Esophagus (tissue), 2 donors: ENCODE measurements around the gene RASGRP1. TPM values are rescaled to one million over a fixed set of nuclear protein-coding genes. Genes with fewer than 3 reads are reported as not detected.

Experiments used
- H3K27ac ChIP-seq, 2 donors: one replicate each; pipeline ENCODE4 v1.5.1; 2013; ENCODE audit warnings: low read depth in 2 of 2, mild to moderate bottlenecking in 2 of 2, inconsistent platforms in 1 of 2, low read length in 1 of 2, moderate library complexity in 1 of 2
- H3K27me3 ChIP-seq, 2 donors: one replicate each; pipeline ENCODE4 v1.6.1; 2013; ENCODE audit warnings: low read length in 2 of 2, control low read depth in 1 of 2, mild to moderate bottlenecking in 1 of 2; ENCODE audit not compliant: insufficient read depth in 2 of 2, control insufficient read depth in 1 of 2
- H3K36me3 ChIP-seq, 2 donors: one replicate each; pipeline ENCODE4 v1.6.1; 2013; ENCODE audit warnings: low read length in 1 of 2; ENCODE audit not compliant: control insufficient read depth in 2 of 2, insufficient read depth in 2 of 2
- H3K4me1 ChIP-seq, 2 donors: one replicate each; pipeline ENCODE4 v1.6.1; 2013; ENCODE audit warnings: low read length in 1 of 2; ENCODE audit not compliant: control insufficient read depth in 2 of 2, insufficient read depth in 2 of 2
- H3K4me3 ChIP-seq, 2 donors: one replicate each; pipeline ENCODE4 v1.5.1; 2013; ENCODE audit warnings: low read length in 2 of 2, mild to moderate bottlenecking in 2 of 2, low read depth in 1 of 2, moderate library complexity in 1 of 2
- H3K9me3 ChIP-seq, 2 donors: one replicate each; pipeline ENCODE4 v1.6.1; 2013; ENCODE audit warnings: mild to moderate bottlenecking in 2 of 2, low read depth in 1 of 2, low read length in 1 of 2, moderate library complexity in 1 of 2; ENCODE audit not compliant: control insufficient read depth in 2 of 2, insufficient read depth in 1 of 2
- WGBS, 2 donors: extraction: QIAGEN DNeasy Blood & Tissue Kit; methylation state at CpG; one replicate each; pipeline ENCODE4 v1.1.7; 2013; 5-methylcytosine and 5-hydroxymethylcytosine counted together
- polyA plus RNA-seq, 2 donors: library from polyadenylated mRNA; stranded (reverse); fragments of 200-250 nt; gene quantifications; one replicate each; pipeline ENCODE4 v1.2.3, GENCODE V29; 2013
- donor health status: healthy with polysubstance abuse.
- donor health status: Bipolar disorder and iron deficiency.

RASGRP1 gene
- polyA plus RNA-seq, 2 donors = 2.5 to 4.0 TPM

GRCh38 chr15:38479266-38479665 is 85.3 kb downstream of the RASGRP1 start:
- no peak overlapping the region for H3K27ac ChIP-seq
- H3K4me3 ChIP-seq = no peak overlapping the region
- H3K36me3 ChIP-seq = peaks cover 5 to 8% of the 10 kb centered on the region in 2 donors
- H3K27me3 ChIP-seq = no peaks in the 10 kb centered on the region
- H3K4me1 ChIP-seq = no peaks in the 10 kb centered on the region
- H3K9me3 ChIP-seq = no peaks in the 10 kb centered on the region

- 82 to 87% methylated on average over 4 of the region's 4 CpGs for WGBS, 2 donors
- Histone ChIP-seq H3K27me3 (no peaks in the 10 kb centered on the region), H3K36me3 (peaks cover 5 to 8% of the 10 kb centered on the region in 2 donors), H3K27ac (no peak overlapping the region), H3K9me3 (no peaks in the 10 kb centered on the region), H3K4me3 (no peak overlapping the region), H3K4me1 (no peaks in the 10 kb centered on the region)
Observed at GRCh38 chr15:38477637-38478036, 87.0 kb downstream of the RASGRP1 start.

GRCh38 chr15:38476120-38476519 is 88.5 kb downstream of the RASGRP1 start:
- Histone ChIP-seq H3K4me1 (no peaks in the 10 kb centered on the region), H3K27ac (no peak overlapping the region), H3K4me3 (no peak overlapping the region), H3K9me3 (no peaks in the 10 kb centered on the region), H3K27me3 (no peaks in the 10 kb centered on the region), H3K36me3 (peaks cover 5 to 6% of the 10 kb centered on the region in 2 donors)
- 93 to 100% methylated on average over 1 of the region's 1 CpG for WGBS, 2 donors

DNA sequence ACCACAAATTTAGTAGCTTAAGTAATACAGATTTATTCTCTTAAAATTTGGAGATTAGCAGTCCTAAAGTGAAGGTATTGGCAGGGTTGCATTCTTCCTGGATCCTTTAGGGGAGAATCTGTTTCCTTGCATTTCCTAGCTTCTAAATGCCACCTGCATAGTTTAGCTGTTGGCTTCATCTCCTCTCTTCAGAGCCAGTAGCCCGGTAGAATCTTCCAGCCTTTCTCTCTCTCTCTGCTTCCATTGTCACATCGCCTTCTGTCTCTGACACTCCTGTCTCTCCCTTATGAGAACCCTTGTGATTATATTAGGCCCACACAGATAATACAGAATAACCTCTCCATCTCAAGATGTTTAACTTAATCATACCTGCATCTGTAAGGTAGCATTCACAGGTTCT is 89.3 kb downstream of the RASGRP1 start:
- peaks cover 5 to 6% of the 10 kb centered on the region in 2 donors for H3K36me3 ChIP-seq
- 89 to 93% methylated on average over 2 of the region's 2 CpGs for WGBS, 2 donors

GRCh38 chr15:38474155-38474757 is 90.4 kb downstream of the RASGRP1 start:
- Histone ChIP-seq H3K4me1 (no peaks in the 10 kb centered on the region), H3K27me3 (no peaks in the 10 kb centered on the region), H3K4me3 (no peak overlapping the region), H3K27ac (no peak overlapping the region), H3K9me3 (no peaks in the 10 kb centered on the region), H3K36me3 (peaks cover 5 to 6% of the 10 kb centered on the region in 2 donors)
- WGBS, 2 donors = 45 to 54% methylated on average over 4 of the region's 4 CpGs

More for the DNA sequence above, 89.3 kb downstream of the RASGRP1 start:
- Histone ChIP-seq H3K27me3 (no peaks in the 10 kb centered on the region), H3K9me3 (no peaks in the 10 kb centered on the region), H3K4me3 (no peak overlapping the region), H3K27ac (no peak overlapping the region), H3K4me1 (no peaks in the 10 kb centered on the region)

GRCh38 chr15:38471974-38472373 is 92.6 kb downstream of the RASGRP1 start:
- Histone ChIP-seq H3K9me3 (no peaks in the 10 kb centered on the region), H3K27me3 (no peaks in the 10 kb centered on the region), H3K4me3 (no peak overlapping the region), H3K36me3 (peaks cover 3 to 6% of the 10 kb centered on the region in 2 donors), H3K4me1 (no peaks in the 10 kb centered on the region), H3K27ac (no peak overlapping the region)
- WGBS, 2 donors = 93 to 95% methylated on average over 2 of the region's 2 CpGs

DNA sequence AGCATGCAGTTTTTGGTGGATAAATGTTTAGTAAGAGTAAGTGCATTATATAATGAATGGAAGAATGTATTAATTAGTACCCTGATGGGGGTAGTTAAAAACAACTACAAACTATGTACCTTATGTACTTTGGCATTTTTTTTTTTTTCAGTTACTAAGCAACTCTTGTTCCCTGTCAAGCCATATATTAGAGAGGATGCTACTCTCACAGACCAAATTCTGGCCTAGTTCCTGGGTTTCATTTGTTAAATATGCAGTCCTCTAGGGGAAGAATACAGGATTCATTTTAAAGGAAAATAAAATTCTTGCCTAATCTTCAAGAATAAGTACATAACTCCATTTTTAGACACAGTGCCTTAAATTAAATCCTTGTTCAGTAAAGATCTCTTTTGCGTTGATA is 93.8 kb downstream of the RASGRP1 start:
- 95 to 98% methylated on average over 1 of the region's 1 CpG for WGBS, 2 donors

DNA sequence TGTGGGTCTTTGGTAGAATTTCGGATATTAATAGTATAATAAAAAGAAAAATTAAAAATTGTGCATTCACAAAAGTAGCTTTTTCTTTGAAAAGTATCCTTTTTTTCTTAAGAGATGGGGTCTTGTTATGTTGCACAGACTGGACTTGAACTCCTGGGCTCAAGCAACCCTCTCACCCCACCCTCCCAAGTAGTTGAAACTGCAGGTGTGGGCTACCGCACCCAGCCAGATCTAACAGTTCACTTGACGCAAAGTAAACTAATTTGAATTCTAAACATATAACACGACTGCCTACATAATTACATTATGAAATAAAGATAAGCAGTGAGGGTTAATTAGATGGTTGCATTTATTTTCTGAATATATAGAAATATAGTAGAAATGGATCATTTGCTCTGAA is 99.9 kb downstream of the RASGRP1 start:
- WGBS, 2 donors = 76 to 83% methylated on average over 4 of the region's 4 CpGs
- Histone ChIP-seq H3K27me3 (no peaks in the 10 kb centered on the region), H3K27ac (no peak overlapping the region), H3K4me3 (no peak overlapping the region), H3K9me3 (no peaks in the 10 kb centered on the region), H3K36me3 (peaks cover 0 to 2% of the 10 kb centered on the region in 2 donors), H3K4me1 (no peaks in the 10 kb centered on the region)

More for the DNA sequence above, 93.8 kb downstream of the RASGRP1 start:
- no peak overlapping the region for H3K27ac ChIP-seq
- peaks cover 3 to 5% of the 10 kb centered on the region in 2 donors for H3K36me3 ChIP-seq
- H3K9me3 ChIP-seq = no peaks in the 10 kb centered on the region
- H3K4me3 ChIP-seq = no peak overlapping the region
- no peaks in the 10 kb centered on the region for H3K4me1 ChIP-seq
- H3K27me3 ChIP-seq = no peaks in the 10 kb centered on the region

DNA sequence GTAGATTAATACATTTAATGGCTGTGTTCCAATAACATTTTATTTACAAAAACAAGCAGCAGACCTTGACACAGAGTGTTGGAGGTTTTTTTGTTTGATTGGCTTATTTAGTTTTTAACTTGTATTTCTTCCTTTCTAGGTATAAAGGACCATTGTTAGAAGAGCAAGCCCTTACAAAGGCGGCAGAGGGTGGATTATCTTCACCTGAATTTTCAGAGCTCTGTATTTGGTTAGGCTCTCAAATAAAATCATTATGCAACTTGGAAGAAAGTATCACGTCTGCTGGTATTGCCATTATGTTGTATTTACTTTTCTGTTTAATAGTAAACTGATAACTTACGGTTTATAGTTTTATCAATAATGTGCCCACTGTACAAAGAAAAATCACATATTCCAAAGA is 100.7 kb downstream of the RASGRP1 start:
- no peak overlapping the region for H3K27ac ChIP-seq
- H3K4me1 ChIP-seq = peaks cover 0 to 2% of the 10 kb centered on the region in 2 donors
- peaks cover 2 to 3% of the 10 kb centered on the region in 2 donors for H3K36me3 ChIP-seq
- H3K27me3 ChIP-seq = no peaks in the 10 kb centered on the region
- 75 to 84% methylated on average over 3 of the region's 3 CpGs for WGBS, 2 donors
- no peaks in the 10 kb centered on the region for H3K9me3 ChIP-seq
- H3K4me3 ChIP-seq = no peak overlapping the region
